ACHN (cell line): ENCODE data around the gene VPS36.
A peak's percentile ranks its signal among the peaks of the same experiment; 100 is the strongest.
"Not testable (repeated sequence)": the region's sequence is repeated elsewhere in the genome, so short reads cannot be mapped to it uniquely, and the experiment has no call there.

Experiments used
- DNase-seq: peaks from one replicate; pipeline ENCODE4 v3.0.0-alpha.2; 2015
- in situ Hi-C: cut with HindIII; loops from 2 replicates; pipeline ENCODE4 v1.10.0; 2017; ENCODE audit warnings: low sequenced_read_pairs, low pct_ligation_motif_present, low pct_unique_long_range_greater_than_20kb

The VPS36 gene

DNA sequence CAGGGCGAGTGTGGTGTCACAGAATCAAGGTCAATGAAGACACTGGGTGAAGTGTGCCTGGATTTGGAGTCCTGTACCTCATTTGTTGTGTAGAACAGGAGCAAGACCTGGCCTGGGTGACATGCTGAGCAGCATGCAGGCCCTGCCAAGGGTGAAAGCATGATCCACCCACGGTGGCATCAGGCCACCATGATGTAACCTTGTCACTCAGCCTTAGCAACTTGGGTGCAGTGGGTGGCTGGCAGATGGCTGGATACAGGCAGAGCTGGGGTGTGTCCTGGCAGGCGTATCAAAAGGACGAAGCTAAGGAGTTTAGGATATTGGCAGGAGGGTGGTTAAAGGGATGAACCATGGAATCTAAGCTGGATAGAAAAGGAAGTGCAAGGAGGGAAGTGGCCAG, 54.7 kb downstream of the VPS36 start:
- DNase-seq = no peak
- in situ Hi-C loops = no loop called here

DNA sequence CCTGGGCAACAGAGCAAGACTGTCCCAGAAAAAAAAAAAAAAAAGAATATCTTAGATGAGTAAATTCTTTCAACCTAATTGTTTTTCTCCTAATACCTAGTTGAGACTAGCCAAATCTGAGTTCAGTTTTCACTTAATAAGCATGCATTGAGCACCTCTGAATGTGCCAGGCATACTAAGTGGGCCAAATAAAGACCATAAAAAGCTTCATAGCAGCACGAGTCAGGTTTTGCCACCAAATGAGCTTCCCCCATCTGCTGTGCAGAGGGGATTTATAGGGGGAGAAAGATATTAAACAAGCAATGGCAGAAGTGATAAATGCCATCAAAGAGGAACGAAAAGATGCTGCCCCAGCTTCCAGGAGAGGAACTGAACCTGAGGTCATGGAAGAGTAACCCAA, 55.8 kb downstream of the VPS36 start:
- in situ Hi-C loops = no loop called here
- no peak for DNase-seq

DNA sequence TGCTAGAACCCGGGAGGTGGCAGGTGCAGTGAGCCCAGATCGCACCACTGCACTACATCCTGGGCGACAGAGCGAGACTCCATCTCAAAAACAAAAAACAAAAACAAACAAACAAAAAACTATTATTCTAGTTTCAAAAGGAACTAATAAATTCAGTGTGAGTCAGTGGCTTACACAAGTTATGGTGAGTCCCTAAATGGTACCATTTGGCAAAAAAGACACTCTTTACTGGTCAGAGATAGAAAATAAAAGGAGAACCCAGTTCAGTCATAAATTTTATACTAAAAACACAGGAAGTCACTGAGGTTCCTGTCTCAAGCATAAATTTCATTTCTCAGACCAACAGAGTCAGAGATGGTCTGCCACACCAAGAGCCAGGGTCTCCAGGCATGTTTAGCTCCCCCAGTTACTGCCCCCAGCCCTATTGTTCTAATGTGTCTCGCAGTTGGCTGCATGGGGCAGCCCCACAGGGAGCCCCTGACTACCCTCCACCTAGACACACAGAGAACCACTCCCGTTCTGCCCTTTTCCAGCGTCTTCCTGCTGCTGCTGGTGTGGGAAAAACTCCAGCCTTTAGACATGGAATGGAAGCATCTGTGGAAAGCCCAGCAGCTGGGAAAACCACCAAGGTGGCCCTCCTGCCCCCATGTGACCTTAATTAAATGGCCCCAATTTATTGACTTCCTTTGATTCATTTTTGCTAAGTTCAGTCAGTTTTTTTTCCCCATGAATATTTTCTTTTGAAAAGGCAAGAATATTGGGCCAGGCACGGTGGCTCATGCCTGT, 56.7 kb downstream of the VPS36 start:
- in situ Hi-C loops = no loop called here
- no peak for DNase-seq

DNA sequence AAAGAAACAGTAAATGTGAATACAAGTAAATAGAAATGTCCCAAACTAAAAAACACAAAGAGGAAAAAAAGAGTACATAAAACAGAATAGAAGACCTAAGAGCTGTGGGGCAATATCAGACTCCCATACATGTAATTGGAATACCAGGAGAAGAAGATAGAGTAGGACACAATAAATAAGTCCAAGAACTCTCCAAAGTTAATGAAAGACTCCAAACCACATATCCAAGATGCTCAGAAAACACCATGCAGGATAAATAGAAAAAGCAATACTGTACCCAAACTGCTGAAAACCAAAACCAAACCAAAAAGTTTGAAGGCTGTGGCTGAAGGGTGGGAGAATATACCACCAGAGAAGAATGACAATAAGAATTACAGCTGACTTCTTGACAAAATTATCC, 62.7 kb downstream of the VPS36 start:
- DNase-seq = no peak
- in situ Hi-C loops = no loop called here

DNA sequence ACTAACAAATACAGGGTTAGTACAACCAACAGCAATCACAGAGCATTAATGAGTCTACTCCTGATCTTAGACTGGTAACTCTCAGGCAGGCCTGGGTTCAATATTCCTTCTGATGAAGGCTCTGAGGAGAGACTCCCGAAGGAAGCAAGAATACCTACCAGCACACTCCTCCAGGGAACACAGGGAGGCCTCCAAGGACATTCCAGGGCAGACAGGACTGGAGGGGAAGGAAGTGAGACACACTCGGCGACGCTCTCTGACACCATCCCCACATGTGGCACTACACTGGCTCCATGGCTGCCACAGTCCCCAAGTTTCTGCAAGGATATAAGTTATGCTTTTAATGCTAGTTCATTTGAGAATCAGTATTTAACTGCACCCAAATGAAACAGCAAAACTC, 64.6 kb downstream of the VPS36 start:
- in situ Hi-C loops = no loop called here
- no peak for DNase-seq

DNA sequence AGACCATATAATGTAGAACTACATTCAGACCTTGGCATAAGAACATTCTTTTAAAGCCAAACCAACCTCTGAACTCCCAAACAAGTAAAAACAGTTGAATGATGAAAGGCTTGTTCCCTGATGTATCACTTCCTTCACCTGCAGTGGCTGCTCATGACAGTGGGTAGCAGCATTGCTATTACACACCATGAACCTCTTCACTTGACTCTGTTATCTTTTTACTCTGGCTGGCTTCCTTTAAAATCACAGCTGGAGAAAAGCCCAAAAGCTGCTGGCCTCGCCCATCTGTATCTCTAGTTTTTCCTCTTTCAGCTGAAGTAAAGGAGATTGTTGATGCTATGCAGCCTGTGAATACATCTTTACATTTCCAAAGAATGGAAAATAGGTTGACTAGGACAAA, 67.1 kb downstream of the VPS36 start:
- no peak for DNase-seq
- in situ Hi-C loops = no loop called here

DNA sequence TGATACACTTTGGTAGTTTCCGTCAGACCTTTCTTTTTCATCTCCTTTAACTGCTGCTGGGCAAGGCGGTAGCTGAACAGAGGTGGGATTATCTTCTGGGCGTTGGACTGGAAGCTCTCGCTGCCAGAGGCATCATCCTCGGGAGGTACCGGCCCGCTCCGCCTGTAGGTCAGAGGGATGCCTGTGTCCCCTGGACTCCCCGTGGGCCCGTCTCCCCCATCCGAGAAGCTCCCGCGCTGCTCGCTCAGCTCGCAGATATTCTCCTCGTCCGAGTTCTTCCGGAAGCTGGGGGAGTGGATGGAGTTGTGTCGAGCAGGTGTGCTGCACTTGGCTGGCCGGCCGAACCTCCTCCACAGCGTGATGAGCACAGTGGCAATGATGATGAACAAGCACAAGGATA, 72.1 kb downstream of the VPS36 start:
- in situ Hi-C loops = no loop called here
- no peak for DNase-seq

DNA sequence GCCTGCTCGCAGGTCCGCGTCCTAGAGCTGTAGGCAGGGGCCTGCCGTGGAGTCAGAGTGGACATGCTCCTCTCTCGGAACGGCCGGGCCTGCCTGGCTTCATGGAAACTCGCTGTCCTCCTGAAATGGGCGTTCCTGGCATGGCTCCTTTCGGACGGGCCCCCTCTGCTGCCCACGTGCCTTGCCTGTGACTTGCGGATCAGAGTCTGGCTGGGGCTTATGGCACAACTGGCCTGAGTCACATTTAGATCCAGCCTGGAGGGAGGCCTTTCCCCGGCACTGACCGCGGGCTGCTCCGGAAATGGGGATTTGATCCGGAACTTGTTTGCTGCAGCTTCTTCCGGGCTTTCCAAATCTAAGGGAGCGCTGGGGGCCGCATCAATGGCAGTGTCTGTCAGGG, 72.5 kb downstream of the VPS36 start:
- in situ Hi-C loops = no loop called here

DNA sequence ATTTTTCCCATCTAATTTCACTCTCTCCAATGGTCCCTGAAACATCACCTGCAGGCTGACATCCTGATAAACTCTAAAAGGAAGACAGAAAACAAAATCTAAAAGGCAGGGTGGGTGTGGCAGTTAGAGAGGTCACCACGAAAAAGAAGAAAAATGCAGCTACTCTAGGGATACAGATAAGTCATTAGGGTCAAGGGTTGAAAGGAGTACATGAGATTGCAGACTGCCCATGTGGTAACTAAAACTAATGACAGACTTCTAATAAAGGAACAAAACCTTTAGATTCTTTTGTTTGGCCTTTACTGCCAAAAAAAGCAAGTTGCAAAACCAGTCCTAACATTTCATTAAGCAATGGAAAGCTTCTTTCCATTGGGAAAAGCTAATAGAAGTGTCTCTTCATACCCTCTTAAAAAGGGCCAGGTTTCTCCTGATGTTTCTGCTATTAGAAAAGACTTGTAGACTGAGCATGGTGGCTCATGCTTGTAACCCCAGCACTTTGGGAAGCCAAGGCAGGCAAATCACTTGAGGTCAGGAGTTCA, 75.5 kb downstream of the VPS36 start:
- in situ Hi-C loops = no loop called here
- no peak for DNase-seq

More for the DNA sequence above, 72.5 kb downstream of the VPS36 start:
- DNase-seq = no peak

DNA sequence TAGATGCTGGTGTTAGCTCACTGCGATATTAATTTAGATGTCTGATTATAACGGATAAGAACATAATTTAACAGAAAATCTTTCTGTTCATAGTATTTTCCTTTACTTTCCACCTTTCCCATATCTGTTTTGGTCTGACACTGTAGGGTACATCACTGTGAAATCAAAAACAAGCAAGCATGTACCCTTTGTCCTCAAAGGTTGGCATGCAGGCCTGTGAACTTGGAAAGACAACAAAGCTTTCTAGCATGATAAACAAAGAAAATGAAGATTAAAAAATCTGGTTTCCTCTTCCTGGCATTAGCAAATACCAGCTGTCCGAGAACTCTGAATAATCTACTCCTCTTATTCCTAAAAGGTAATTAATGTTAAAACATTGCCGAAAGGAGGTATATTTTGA, 76.0 kb downstream of the VPS36 start:
- no peak for DNase-seq
- in situ Hi-C loops = no loop called here

DNA sequence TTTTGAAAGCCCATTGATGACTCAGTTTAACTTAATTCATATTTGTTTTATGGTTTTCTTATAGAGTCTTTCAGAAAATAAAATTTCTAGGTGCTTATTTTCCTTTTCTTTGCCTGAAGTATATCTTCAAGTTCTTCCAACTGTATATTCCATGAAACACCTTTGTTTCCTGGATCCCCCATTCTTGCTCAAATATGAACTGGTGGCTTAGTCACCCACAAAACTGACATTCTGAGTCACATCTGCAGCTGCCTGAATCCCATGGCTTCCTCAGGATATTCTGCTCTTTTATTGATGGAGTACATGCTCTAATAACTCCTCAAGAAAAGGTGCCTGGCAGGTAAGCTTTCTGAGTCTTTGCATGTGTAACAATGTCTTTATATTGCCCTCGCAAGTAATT, 77.2 kb downstream of the VPS36 start:
- in situ Hi-C loops = not testable (repeated sequence)

DNA sequence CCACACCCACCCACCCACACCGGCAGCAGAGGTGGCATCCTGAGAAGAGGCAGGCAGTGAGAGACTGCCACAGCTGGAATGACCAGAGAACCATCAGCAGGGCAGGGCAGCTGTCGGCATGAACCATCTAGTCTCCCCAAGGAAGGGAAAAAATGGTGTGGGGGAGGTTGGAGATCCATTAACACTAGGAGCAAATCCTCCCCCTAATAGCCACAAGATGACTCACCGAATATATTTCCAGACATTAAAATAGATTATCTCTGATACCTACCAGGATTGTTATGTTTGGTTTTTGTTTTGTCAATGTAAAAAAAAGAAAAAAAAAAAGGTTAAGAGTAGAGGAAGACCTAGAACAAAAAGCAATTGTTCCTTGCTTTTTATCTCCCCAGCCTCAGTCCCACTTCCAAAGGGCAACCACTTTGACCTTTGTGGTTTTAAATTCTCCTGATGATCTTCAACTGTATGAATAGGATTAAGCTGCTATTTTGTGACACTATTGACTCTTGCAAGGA, 78.6 kb downstream of the VPS36 start:
- peak; percentile 29 for DNase-seq
- in situ Hi-C loops = no loop called here

More for the DNA sequence above, 77.2 kb downstream of the VPS36 start:
- peak; percentile 3 for DNase-seq

DNA sequence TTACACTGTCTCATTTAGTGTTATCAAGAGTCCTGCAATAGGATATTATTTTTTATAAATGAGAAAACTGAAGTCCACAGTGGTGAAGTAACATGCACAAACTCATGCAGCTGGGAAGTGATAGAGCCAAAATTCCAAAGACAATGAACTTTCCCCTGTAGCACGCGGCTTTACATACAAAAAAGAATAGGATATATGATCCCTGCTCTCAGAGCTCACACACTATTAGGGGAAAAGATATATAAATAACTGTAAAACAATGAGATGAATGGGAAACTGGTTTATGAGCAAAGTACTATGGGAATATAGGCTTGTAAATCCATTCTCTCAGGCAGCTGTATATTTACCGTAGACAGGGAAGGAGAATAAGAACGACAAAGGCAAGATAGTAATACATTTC, 84.1 kb downstream of the VPS36 start:
- in situ Hi-C loops = no loop called here
- no peak for DNase-seq
